Measurements from ENCODE around the gene CYP39A1.
A peak's percentile ranks its signal among the peaks of the same experiment; 100 is the strongest.

CYP39A1 gene

GRCh38 chr6:46513533-46513932, 139.1 kb downstream of the CYP39A1 start:
- no peak for DNase-seq (ENCODE audit: low read depth, low spot score)

DNA sequence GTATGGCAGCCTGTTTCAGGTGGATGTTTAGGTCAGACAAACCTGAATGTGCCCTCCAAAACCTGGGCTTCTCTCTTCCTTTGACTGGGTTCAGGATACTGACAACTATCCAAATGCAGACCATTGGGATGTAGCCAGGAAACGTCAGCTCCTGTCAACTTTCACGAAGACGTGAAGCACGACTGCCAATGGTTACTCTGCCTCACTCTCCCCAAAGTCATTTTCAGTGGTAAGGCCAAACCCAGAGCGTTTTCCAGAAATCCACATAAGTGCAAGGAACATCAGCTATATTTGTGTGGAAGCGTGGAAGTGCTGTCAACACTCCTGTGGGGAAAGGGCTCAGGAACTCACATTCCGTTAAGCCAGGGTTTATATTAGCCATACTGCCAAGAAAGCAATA, 141.3 kb downstream of the CYP39A1 start:
- DNase-seq (ENCODE audit: low read depth, low spot score), result no peak

GRCh38 chr6:46510651-46511050, 142.0 kb downstream of the CYP39A1 start:
- DNase-seq (ENCODE audit: low read depth, low spot score), result peak; percentile 59

GRCh38 chr6:46509981-46510510, 142.6 kb downstream of the CYP39A1 start:
- no peak for DNase-seq (ENCODE audit: low read depth, low spot score)

DNA sequence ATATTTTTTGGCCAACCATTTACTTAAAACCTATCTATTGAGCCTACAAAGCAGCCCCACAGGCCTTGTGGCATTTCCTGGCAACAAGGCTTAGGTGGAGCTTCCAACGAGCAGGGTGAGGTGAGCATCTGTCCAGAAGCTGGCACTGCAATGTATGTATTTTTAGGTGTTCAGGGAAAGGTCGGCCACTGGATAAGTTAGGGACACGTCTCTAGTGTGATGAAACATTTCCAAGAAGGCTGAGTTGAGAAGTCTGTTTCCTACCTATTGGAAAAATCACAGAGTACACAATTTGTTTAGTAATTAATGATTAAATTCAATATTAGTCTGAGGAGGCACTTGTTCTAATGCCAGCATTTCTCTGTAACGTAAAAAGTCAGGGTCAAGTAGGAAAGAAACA, 143.6 kb downstream of the CYP39A1 start:
- DNase-seq (ENCODE audit: low read depth, low spot score), result no peak

DNA sequence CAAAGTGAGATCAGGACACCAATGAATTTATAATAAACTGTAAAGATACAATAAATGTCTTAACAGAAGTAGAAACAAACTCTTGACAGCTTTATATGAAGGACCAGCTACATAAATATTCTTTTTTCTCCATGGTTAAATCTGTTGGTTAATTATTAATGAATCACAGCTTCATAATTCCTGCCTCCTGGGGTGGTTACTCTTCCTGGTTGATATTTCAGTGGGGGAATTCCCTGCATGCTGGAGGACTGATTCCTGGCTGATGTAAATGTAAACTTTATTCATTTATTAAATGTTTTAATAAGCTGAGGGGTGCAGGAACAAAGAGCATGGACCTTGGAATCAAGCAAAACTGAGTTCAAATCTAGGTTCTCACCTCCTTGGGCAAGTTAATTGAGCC, 145.2 kb downstream of the CYP39A1 start:
- no peak for DNase-seq (ENCODE audit: low read depth, low spot score)

DNA sequence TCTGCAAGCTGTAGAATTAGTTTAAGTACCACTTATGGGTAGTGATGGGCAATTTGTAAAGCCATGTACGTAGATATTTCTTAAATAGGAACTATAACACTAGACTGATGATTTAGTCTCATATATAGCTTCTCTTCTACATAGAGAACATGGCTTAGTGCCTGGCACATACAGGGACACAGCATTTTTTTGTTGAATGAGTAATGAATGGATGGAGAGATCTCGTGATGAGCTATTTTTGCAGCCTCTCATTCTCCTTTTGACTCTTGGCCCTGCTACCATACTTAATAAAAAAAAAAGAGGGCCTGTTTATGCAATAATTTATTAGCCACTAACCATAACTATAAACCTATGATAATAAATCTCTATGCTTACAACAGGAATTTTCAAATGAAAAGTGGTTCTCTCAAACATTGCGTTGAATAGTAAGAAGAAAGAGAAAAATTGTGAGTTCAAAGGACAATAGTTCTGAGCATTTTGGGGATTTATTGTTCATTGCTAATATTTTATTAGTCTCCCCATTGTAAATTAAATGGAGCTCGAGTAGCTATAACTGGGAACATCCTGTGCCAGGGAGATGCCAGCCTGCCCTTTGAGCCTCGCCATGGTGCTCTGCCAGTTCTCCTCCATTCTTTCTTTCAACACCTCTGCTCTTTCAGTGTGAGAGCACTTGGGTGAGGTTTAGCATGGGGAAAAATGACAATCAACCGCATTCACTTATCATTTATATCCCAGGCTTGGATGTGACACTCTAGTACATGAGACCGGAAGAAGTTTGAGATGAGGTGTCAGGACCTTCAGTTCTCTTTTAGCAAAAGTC, 146.7 kb downstream of the CYP39A1 start:
- DNase-seq (ENCODE audit: low read depth, low spot score), result no peak

DNA sequence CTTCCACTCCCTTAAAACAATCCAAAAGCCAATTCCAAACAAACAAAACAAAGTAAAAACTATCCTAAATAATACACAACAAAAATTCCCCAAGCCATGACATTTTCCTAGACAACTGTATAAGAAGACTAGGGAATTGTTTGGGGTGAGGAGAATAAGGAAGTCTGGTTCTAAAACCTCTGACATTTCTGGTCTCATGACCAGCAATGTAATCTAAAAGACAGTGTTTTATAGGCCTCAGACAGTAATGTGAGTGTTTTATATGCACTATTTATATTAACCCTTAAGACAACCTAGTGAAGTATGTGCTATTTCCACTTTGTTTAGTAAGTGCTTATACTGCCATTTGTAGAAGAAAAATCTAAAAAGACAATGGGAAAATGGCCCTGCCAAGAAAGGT, 148.4 kb downstream of the CYP39A1 start:
- no peak for DNase-seq (ENCODE audit: low read depth, low spot score)

GRCh38 chr6:46502486-46503119, 150.0 kb downstream of the CYP39A1 start:
- no peak for DNase-seq (ENCODE audit: low read depth, low spot score)

DNA sequence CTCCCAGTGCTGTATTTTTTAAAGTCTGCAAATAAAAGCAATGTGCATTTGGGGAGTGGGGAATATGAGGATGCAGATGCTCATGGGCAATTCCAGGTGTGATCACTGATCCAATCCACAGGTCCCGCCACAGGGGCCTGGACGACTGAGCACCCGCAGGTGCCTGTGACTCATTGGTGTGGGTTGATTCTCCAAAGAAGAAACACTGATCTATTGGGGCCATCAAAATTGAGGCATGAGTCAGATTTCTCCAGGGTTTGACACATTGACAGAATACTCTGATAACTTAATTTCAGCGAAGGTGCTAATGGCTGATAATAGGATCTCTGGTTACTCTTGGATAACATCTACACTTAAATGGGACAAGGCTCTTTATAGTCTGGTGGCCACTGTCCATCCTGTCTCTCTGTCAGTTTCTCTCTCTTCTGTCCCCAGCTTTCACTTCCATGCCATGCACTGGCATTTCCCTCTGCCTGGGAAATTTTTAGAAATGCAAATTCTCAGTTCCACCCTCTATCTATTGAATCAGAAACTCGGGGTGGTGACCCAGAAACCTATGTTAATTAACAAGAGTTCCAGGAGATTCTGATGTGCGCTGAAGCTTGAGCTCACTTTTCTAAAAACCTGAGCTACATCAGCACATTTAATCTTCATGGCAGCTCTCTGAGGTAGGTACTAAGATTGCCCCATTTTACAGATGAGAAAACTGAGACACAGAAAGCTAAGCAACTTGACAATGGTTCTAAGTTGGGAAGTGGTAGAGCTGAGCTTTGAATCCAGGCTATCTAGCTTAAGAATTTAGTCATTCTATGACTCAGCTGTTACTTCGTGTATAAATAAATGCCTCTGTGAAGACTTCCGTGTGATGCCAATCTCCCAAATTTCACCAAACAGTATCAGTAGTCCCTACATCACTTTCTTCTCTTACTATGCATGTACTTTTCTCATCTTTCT, 151.2 kb downstream of the CYP39A1 start:
- no peak for DNase-seq (ENCODE audit: low read depth, low spot score)

DNA sequence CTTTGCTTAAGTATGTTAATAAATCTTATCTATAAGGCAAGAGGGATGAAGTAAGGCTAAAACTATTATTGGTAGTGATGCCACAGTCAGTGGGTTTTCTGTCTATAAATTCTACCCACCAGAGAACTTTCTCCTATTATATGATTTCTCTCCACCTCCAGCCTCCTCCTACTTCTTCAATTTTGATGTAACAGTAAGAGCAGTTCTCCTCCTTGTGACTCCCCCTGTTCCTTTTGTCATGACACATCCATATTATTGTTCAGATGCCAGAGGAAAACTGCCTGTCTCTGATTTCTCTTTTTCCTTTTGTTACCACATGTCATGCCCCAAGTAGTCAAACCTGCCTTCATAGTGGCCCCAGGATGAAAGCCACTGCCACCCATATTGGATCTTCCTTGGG, 152.2 kb downstream of the CYP39A1 start:
- no peak for DNase-seq (ENCODE audit: low read depth, low spot score)
